ENCODE results near the gene MTSS2.

Gene MTSS2

GRCh38 chr16:70701036-70701435 is 15.2 kb upstream of the MTSS2 start:
- in situ Hi-C loops (cut with MboI; ENCODE audit: low sequenced_read_pairs) = no loop called here

- in situ Hi-C loops (cut with MboI; ENCODE audit: low sequenced_read_pairs) = no loop called here
Measured at GRCh38 chr16:70700101-70701020, 14.5 kb upstream of the MTSS2 start.

GRCh38 chr16:70699696-70700095 is 13.8 kb upstream of the MTSS2 start:
- in situ Hi-C loops (cut with MboI; ENCODE audit: low sequenced_read_pairs) = no loop called here

GRCh38 chr16:70698901-70699300 is 13.0 kb upstream of the MTSS2 start:
- in situ Hi-C loops (cut with MboI; ENCODE audit: low sequenced_read_pairs) = no loop called here

GRCh38 chr16:70697594-70698170 is 11.8 kb upstream of the MTSS2 start:
- in situ Hi-C loops (cut with MboI; ENCODE audit: low sequenced_read_pairs) = no loop called here

GRCh38 chr16:70696952-70697593 is 11.2 kb upstream of the MTSS2 start:
- in situ Hi-C loops (cut with MboI; ENCODE audit: low sequenced_read_pairs) = no loop called here

- in situ Hi-C loops (cut with MboI; ENCODE audit: low sequenced_read_pairs) = no loop called here
Measured at GRCh38 chr16:70696355-70696754, 10.5 kb upstream of the MTSS2 start.

- in situ Hi-C loops (cut with MboI; ENCODE audit: low sequenced_read_pairs) = no loop called here
Measured at GRCh38 chr16:70695331-70696070, 9.6 kb upstream of the MTSS2 start.

- in situ Hi-C loops (cut with MboI; ENCODE audit: low sequenced_read_pairs) = no loop called here
Measured at GRCh38 chr16:70694868-70695218, 9.0 kb upstream of the MTSS2 start.

- in situ Hi-C loops (cut with MboI; ENCODE audit: low sequenced_read_pairs) = no loop called here
Measured at GRCh38 chr16:70694088-70694867, 8.4 kb upstream of the MTSS2 start.

GRCh38 chr16:70692873-70693671 is 7.2 kb upstream of the MTSS2 start:
- in situ Hi-C loops (cut with MboI; ENCODE audit: low sequenced_read_pairs) = no loop called here

GRCh38 chr16:70692130-70692872 is 6.4 kb upstream of the MTSS2 start:
- in situ Hi-C loops (cut with MboI; ENCODE audit: low sequenced_read_pairs) = no loop called here

- in situ Hi-C loops (cut with MboI; ENCODE audit: low sequenced_read_pairs) = no loop called here
Measured at GRCh38 chr16:70691223-70692129, 5.6 kb upstream of the MTSS2 start.

GRCh38 chr16:70689970-70690891 is 4.4 kb upstream of the MTSS2 start:
- in situ Hi-C loops (cut with MboI; ENCODE audit: low sequenced_read_pairs) = no loop called here

- in situ Hi-C loops (cut with MboI; ENCODE audit: low sequenced_read_pairs) = no loop called here
Measured at GRCh38 chr16:70689035-70689969, 3.4 kb upstream of the MTSS2 start.

GRCh38 chr16:70688246-70688742 is 2.4 kb upstream of the MTSS2 start:
- in situ Hi-C loops (cut with MboI; ENCODE audit: low sequenced_read_pairs) = no loop called here
